ENCODE measurements around the gene TWIST2.

TWIST2 gene

DNA sequence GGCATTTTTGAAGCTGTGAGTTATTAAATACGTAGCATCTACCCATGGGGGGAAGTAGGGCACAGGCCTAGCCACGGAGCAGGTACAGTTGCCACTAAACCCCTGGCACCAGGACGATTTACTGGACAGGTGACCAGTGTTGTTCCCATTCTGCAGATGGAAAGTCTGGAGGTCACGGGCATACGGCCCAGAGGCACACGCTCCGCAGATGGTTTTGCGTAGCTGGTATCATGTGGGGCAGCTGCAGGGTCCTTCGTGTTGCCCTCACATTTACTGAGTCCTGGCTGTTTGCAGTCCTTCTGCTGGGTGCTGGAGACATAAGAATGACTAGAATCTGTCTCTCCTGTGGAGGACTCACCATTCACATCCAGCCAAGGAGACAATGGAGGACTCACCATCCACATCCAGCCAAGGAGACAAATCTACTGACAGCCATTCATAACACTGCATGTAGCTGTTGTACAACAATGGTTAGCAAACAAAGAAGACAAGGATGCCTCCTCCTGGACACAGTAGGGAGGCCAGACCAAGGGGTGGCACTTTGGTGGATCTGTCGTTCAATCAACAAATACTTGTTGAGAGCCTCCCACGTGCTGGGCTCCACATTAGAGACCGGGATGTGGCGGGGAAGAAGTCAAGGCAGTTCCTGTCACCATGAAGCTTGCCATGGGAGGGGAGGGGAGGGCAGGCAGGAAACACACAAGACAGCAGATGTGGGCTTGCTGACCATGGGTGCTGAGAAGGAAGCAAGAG, 24.9 kb downstream of the TWIST2 start:
- no peak for DNase-seq (ENCODE audit: low read depth)

DNA sequence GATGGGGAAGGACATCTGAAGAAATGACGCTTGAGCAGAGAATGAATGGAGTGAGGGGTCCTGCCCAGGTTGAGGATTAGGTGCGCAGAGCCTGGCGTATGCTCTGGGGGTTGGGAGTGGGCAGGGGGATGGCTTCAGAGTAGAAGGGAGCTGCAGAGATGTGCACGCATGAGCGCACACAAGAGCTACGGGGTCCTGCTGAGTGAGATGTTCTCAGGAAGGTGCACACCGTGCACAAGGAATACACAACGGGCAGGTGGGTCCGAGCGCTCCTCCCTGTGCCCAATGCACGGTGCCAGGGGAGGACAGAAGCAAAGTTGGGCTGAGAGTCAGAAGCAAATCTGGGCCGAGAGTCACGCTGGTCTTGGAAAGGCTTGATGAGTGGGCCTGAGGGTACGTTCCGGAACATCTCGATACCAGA, 25.5 kb downstream of the TWIST2 start:
- DNase-seq (ENCODE audit: low read depth): no peak

DNA sequence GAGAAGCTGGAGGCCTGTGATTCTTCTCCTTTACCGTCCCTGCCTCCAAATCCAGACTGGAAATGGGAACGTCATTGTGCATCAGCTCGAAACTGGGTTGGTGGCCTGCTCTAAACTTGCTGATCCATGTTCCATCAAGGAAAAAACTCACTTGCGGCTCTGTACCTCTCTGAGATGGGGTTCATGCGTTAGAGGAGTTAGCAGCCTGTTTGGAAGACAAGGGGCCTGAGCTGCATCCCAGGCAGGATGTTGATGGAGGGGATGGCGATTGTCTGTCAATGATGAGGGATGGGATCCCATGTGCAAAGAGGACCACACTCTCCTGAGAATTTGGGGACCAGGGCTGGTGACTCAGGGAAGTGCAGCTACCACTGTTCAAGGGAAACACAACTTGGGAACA, 26.0 kb downstream of the TWIST2 start:
- DNase-seq (ENCODE audit: low read depth): no peak

DNA sequence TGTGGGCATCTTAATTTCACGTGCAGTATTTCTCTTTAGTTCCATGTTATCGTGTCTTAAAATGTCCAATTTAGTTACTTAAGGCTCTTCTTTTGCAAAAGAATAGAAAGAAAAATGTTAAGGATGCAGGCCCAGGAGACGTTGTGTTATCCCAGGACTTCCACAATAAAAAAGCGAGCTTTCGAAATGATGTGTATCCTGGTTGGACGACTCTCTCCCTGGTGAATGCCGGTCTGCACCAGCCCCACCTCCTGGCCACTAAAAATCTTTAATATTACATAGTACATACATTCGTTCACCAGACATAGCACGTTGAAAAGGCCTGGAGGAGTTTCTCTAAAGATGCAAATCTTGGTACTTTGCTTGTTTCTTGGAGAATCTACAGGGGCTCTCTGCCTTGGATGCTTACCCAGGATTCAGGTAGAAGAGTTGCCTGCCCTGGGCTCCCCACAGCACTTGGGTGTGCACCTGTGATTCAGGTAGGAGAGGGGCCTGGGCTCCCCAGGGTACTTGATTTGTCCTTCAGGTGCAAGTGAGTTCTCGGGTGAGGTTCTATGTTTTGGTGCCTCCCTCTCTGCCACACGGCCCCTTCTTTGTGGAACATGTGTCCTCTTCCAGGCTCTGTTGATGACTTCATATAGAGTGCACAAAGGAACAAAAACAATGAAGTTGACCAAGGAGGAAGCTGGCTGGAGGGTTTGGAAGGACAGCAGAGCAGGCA, 26.6 kb downstream of the TWIST2 start:
- DNase-seq (ENCODE audit: low read depth): no peak

DNA sequence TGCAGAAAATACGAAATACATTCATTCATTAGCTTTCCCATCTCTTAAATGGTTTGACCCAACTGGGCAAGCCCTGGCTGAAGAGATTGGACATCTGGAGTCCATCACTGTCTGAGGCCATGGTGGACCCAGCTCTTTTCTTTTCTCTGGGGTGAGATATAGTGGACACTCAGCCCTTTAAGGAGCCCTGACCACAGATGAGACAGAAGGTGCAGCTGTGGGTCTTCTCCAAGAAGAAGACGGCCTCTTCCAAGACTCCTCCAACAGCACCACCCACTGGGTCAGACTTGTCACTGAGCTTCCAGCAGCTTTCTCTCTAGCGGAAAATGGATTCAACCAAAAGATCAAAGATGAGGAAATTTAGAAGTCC, 27.2 kb downstream of the TWIST2 start:
- DNase-seq (ENCODE audit: low read depth): no peak

DNA sequence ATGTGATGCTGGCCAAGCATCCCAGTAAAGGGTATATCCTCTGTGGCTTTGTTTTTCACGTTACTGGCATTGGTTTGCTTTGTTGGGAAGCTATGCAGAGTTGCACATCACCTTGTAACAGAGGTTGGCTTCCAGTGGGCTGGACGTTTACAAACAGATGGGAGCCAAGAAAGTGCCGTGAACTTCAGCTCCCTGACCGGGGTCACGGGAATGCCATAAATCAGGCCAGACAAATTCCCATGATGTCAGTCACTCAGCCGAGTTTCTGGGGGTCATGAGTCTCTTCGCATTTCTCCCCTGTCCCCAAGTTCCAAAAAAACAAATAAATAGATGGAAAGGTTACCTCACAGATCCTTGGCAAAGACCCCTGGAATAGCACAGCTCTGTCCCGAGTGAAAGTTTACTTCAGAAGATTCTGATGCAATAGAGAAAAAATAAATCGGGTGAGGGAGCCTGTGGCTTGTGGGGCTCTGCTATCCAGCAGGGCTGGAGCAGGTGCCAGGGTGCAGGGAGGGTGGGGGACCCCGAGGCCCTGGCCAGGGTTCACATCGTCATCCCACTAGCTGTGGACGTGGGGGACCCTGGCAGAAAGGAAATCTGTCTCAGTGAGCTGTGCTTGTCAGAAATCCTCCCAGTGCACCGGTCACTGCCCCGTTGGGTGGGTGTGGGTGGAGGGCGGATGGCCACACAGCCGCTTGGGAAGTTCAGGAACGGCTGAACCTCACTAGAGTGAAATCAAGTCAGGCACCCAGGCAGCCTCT, 27.8 kb downstream of the TWIST2 start:
- DNase-seq (ENCODE audit: low read depth): no peak

DNA sequence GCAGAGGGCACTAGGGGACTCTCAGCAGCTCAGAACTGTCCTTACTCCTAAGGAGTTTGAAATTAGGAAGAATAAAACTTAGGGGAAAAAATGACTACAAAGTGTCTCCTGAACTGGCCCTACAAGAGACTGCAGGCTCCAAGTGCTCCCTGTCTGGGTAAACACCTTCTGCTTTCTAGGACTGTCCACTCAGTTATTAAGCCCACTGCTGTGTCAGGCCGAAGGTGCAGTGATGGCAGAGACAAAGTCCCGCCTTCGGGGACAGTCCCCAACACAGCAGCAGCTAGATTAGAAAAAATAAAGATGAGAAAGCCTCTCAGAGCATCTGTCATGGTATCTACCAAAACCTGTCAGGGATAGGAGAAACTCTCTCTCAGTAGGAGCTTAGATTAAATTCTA, 28.3 kb downstream of the TWIST2 start:
- DNase-seq (ENCODE audit: low read depth): no peak

DNA sequence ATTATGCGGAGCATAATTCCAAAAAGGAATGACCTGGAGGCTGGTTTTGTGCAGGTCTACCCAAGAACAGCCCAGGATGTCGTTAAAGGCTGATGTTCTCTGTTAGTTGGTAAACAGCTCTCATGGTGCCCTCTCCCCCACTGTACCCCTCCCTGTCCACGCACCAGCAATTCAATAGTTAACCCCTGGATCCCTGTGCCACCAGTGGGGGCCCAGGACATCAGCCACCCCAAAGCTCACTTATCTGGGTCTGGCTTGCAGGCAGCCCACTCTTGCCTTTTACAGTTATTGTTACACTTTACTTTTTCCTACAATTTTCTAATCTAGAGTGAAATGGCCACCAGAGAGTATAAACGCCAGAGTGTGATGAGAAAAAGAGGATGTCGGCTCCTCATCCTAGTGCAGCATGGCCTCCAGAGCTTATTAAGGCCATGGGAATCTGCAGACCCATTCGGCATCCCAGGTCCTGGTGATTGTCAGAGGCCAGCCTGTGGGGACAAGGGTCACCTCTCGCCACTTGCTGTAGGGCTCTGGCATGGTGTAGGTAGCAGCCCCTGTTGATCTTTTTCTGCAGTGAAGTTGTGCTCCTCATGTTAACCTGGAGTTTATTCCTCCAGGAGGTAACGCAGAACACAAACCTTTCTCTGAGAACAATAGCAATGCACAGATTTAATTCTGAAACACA, 30.3 kb downstream of the TWIST2 start:
- no peak for DNase-seq (ENCODE audit: low read depth)

DNA sequence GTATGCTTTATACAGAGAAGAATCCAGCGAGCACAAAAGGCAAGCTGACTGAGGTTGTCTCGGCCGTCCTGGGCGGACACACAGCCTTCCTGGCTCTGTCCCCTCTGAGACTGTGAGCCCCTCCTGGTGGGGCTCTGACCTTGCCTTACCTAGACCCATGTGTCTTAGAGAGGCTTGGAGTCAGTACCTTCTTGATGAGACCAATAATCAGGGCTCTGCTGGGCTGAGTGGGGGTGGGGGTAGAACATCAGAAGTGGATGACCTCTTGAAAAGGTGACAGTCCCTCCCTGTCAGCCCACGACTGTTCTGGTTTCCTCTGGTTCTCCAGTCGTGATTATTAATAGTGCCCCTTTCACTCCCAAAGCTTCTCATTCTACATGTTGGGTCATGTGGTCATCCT, 31.2 kb downstream of the TWIST2 start:
- DNase-seq (ENCODE audit: low read depth): no peak

DNA sequence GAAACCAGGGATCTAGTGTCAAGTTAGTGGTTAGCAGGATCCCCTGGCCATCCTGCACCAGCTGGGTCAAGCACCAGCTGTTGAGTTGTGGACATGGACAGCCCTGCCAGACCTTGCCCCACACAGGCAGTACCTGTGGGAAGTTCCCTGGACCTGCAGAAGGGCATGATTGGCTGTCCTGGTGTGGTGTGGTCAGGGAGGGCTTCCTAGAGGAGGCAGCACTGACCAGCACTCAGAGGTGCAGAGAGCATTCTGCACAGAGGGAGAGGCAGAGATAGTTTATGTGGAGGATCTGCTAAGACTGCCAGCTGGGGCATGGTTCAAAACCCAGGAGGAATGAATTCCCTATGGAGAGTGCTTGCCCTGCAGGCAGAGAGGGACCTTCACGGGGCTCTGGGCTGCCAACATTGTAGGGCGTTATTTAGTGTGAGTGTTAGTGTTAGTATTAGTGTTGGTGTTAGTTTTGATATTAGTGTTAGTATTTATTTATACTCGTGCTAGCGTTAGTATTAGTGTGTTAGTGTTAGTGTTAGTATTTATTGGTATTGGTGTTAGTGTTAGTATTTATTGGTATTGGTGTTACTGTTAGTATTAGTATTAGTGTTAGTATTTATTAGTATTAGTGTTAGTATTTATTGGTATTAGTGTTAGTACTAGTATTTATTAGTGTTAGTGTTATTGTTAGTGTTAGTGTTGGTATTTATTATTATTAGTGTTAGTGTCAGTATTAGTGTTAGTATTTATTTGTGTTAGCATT, 31.9 kb downstream of the TWIST2 start:
- DNase-seq (ENCODE audit: low read depth): no peak

DNA sequence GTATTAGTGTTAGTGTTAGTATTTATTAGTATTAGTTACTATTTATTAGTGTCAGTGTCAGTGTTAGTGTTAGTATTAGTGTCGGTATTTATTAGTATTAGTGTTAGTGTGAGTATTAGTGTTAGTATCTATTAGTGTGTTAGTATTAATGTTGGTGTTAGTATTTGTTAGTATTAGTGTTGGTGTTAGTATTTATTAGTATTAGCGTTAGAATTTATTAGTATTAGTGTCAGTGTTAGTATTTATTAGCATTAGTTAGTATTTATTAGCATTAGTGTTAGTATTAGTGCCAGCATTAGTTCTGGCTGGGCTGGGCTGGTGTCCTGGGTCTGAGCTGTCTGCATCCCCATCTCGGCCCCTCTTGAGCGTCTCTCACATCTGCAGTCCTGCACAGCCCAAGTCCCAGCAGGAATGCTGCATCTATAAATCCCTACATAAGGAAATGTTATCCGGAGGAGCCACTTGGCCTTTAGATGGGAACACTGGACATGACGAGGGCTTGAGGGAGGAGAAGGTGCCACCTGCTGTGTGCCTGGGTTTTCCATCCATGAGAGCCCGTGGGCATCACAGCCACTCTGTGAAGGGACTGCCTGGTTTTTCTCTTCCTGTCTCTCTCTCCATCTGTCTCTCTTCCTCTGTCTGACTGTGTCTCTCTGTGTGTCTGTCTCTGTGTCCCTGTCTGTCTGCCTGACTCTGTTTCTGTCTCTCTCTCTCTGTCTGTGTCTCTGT, 33.6 kb downstream of the TWIST2 start:
- DNase-seq (ENCODE audit: low read depth): no peak

DNA sequence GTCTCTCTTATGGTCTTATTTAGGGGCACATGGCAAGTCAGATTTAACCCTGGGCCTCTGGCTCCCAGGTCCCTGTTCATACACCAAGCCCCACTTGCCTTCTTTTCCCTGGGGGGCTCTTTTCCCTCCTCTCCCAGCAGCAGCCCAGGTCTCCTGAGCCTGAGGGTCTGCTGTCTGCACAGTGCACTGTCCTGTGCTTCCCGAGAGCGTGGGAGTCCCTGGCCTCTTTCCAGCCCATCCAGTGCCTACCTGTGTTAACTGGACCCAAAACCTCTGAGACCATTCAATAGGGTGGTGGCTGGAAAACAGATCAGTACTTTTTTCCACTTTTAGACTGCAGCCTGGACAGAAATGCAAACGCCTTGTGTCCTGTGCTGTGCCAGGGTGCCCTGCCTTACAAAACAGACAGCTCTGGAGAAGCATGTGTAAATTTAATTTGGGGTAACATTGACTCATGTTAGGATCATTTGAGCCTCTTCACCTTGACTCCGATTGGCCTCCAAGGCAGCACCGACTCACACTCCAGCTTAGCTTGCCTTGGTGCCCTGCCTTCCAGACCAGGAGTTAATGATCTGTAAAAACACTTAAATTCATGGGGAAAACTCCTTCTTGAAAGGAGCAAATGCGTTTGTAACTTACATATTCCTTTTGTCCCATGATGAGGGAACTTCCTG, 34.3 kb downstream of the TWIST2 start:
- no peak for DNase-seq (ENCODE audit: low read depth)

DNA sequence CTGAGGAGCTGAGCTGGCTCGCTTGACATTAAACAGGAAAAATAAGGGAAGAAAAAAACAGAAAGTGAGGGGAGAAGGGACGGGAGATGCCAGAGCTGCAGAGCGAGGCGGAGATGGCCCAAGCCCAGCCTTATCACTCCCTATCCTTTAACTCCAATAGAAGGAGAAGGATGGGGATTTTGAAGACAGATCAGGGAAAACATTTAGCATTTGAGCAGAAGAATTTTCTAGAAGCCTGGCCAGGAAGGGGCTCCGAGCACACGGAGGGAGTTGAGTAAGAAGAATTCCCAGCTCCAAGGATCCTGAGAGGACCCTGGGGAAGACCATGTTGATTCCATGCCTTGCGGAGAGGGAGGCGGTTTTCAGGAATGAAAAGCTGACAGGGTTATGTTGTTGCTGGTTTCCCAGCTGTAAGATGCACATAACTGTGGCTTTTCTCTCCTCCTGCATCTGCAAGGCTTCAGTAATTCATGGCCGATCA, 35.6 kb downstream of the TWIST2 start:
- DNase-seq (ENCODE audit: low read depth): no peak

DNA sequence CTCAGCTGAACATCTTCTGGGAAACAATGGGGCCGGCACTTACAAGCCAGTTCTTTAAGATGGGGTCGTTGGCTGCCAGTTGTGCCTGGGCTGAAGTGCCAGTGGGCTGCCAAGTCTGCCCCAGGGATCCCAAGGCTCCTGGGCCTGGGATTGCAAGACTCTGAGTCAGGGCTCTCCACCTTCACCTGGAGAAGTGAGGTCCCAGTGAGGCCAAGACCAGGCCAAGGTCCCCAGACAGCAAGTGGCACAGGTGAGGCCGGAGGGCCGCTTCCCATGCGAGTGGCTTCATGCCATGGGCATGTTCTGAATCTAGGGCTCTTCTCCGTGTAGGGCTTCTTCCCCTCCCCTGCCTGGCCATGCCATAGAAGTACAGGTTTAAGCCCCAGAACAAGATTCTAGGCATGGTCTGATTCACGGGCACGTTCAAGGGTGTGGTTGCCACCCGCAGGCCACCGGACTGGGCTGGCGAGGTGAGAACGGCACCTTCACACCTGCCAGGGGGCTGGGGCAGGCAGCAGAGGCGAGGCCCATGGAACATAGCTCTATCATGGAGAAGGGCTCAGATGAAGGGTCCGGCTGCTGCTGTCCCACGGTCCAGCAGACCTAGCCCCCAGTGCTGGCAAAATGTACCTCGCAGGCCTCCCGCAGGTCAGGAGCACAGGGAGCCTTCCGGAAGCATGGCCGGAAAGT, 36.4 kb downstream of the TWIST2 start:
- no peak for DNase-seq (ENCODE audit: low read depth)

DNA sequence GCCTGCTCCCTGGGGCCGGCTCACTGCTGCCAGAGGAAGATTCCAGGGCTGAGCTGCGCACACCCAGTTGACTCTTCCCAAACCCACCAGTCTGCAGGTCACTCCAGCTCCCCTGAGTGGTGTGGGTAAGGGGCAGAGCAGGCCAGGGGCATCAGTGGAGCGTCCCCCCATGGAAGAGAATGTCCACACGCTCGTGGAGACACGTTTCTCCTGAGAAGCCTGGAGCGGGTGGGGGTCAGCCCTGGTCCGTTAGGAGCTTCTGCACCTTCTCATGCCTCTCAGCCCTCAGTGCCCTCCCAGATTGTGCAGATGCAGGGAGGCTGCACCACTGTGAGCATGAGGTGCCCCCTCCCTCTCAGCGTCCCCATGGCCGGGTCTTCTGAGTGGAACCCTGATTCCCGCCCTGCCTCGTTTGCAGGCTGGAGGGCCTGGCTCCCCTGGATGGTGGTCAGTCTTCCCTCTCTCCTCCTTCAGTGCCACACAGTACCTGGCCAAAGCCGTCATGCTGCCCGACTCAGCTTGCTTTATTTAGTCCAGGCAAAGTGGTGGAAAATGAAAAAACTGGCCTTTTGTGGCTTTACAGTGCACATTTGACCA, 37.0 kb downstream of the TWIST2 start:
- no peak for DNase-seq (ENCODE audit: low read depth)

DNA sequence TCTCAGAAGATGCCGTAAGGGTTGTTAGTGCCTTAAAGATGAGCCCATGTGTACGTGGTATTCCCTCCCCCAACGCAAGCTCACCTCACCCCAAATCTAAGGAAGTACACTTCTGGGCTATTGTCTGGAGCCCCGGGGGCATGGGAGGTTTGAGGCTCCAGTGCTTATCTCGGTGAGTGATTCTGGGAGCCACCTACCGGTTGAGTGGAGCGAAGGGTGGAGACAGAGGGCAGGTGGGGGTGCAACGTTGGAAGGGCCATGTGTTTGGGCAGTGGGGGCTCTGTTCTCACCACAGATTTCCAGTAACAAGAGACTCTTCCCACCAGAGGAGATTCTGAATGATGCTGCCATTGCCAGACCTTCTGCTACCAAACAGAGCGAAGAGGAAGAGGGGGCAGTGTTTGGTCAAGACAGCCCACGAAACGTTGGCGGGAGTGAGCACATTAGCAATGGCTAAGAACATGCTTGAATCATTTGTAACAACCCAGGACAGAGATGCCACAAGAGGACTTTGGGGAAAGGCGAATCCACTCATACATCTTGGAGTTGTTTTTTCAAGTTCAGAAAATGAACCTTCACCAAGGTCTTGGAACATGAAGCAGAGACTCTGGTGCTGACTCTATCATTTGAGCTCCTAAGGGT, 38.7 kb downstream of the TWIST2 start:
- no peak for DNase-seq (ENCODE audit: low read depth)

DNA sequence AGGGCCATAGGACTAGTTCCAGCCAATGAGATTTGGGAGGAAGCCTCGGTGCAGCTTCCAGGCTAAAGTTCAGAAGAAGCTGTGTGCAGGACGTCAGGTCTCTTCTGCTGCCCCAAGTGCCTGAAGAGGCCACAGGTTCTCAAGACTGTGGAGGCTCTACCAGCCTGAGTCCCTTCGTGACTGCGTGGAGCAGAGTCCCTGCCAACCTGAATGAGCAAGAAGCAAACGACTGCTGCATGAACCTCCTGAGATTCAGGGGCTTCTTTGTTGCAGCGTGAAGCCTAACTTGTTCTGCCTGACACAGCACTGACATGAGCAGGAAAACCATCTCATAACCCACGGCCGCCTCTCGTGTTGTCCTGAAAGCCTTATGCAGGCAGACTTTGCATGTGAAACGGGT, 39.7 kb downstream of the TWIST2 start:
- no peak for DNase-seq (ENCODE audit: low read depth)

DNA sequence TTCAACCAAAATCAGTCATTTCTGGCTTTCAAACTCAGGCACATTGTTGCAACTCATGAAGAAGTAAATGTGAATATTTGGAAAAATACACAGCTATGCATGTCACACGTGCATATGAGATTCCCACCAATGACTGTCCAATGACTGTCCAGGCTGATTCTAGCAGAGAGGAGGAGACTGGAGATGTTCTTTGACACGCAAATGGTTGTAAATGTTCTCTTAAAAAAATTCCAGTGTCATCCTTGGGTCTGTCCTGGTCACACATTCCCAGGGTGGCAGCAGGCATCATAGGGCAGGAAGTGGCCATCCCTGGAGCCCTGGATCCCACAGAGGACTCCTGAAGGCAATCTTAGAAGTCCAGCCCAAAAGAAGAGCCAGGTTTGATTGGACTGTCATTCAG, 40.9 kb downstream of the TWIST2 start:
- DNase-seq (ENCODE audit: low read depth): no peak

DNA sequence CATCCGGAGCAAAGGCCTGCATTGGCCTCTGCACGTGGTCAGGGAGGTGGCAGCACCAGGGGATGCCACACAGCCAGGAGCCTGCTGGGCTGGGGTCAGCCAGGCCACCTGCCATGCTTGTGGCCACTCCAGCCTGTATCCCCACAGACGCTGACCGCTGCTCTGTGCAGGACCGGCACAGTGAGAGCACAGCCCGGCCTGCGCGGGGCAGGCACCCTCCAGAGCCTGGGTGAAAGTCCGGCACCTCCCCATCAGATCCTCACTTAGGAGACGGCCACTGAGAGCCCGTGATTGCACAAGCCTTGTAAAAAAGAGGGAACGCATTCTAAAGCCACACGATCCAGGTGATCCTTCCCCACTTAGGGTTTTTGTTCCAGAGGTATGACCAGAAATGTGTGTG, 42.2 kb downstream of the TWIST2 start:
- no peak for DNase-seq (ENCODE audit: low read depth)

Measured in activated T-helper 1 cell treated with Interleukin-2 at 50 U/mL for 16 hours (primary cell).